HG03442 (cell line): Measurements from ENCODE around the gene WAC.
"Not testable (repeated sequence)": the region's sequence is repeated elsewhere in the genome, so short reads cannot be mapped to it uniquely, and the experiment has no call there.

Experiments
- ATAC-seq: cut with Tn5 transposase; IDR thresholded peaks from one replicate; pipeline ENCODE4 v1.9.1; 2021; ENCODE audit warnings: mild to moderate bottlenecking, moderate library complexity; ENCODE audit not compliant: unreplicated experiment

WAC gene

DNA sequence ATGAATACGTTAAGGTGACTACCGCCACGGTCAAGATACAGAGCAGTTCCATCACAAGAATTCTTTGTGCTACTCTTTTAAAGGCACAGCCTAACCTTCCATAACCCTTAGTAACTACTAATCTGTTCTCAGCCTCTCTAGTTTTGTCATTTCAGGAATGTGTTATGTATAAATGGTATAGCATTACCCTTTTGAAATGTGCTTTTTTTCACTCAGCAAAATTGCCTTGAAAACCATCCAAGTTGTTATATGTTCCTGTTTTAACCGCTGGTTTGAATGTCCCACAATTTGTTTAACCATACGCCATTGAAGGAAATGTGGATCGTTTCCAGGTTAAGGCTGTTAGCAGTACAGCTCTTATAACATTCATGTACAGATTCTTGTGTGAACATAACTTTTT, 32.0 kb downstream of the WAC start:
- no peak for ATAC-seq

GRCh38 chr10:28566458-28567015, 33.6 kb downstream of the WAC start:
- ATAC-seq = no peak

GRCh38 chr10:28569506-28570159, 36.7 kb downstream of the WAC start:
- ATAC-seq = no peak

DNA sequence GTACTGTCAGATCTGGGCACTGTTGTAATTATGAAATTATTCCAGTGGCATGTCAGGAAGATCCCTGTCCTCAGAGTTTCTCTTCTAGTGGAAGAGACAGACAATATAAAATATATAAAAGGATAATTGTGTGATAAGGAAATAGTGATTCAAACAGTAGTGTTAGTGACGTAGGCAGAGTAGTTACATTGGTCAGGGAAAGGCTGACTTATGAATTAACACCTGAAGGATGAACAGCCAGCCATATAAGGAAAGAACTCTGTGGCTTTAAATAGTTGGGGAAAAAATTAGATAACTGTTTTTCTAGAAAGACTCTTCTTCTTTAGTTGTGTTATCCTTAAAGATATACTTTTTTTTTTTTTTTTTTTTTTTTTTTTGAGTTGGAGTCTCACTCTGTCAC, 37.7 kb downstream of the WAC start:
- ATAC-seq = no peak

GRCh38 chr10:28571265-28571664, 38.3 kb downstream of the WAC start:
- no peak for ATAC-seq

DNA sequence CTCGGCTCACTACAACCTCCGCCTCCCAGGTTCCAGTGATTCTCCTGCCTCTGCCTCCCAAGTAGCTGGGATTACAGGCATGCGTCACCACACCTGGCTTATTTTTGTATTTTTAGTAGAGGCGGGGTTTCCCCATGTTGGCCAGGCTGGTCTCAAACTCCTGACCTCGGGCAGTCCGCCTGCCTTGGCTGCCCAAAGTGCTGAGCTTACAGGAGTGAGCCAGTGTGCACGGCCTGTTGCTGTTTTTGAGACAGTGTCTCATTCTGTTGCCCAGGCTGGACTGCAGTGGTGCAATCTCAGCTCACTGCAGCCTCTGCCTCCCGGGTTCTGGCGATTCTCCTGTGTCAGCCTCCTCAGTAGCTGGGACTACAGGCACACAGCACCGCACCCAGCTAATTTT, 41.3 kb downstream of the WAC start:
- not testable (repeated sequence) for ATAC-seq

DNA sequence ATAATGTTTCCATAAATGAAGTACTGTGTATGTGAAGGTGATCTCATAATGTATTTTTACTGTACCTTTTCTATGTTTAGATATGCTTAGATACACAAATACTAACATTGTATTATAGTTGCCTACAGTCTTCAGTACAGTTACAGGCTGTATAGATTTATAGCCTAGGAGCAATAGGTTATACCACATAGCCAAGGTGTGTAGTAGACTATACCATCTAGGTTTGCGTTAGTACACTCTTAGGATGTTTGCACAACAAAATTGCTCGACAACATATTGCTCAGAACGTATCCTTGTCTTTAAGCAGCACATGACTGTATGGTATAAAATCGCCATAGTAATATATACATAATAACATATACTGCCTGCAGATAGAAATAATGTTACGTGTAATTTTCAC, 42.9 kb downstream of the WAC start:
- no peak for ATAC-seq

DNA sequence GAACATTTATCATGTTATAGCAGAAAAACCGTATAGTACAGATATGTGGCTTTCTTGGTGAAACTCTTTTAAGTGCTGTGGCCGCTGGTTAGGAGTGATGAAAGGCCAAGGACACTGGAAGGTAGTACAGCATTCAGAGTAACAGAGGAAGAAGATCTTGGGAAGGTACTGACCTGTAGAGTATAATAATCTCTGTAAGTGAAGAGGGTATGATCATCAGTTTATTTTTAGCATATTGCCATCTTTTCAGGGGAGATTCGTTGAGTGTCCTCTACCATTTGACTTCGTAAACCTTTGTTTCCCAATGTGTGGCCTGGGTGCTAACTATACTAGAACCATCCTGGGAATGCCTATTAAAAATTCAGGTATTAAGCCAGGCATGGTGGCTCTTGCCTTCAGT, 44.6 kb downstream of the WAC start:
- ATAC-seq = no peak

DNA sequence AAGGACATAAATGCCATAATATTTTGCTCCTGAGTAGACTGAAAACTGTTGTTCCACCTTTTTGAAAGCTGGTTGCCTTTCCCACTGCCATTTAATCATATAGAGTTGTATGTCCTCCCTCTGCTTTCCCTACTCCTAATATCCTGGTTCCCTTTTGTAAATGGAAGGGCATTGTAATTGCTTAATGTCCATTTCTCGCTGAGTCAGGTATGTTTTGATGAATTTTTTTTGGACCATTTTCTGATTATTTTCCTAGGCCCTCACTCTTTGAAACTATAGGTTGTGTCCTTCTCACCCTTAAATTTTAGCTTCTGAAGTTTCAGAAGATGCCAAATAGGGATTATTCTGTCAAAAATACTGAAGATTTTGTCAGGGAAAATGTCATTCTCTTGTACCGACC, 45.5 kb downstream of the WAC start:
- ATAC-seq = no peak

- ATAC-seq = no peak
Observed at GRCh38 chr10:28580825-28581224, 47.9 kb downstream of the WAC start.

- no peak for ATAC-seq
Observed at GRCh38 chr10:28581916-28582315, 49.0 kb downstream of the WAC start.

- no peak for ATAC-seq
Observed at GRCh38 chr10:28585076-28585475, 52.2 kb downstream of the WAC start.

- no peak for ATAC-seq
Observed at GRCh38 chr10:28586176-28586575, 53.3 kb downstream of the WAC start.

DNA sequence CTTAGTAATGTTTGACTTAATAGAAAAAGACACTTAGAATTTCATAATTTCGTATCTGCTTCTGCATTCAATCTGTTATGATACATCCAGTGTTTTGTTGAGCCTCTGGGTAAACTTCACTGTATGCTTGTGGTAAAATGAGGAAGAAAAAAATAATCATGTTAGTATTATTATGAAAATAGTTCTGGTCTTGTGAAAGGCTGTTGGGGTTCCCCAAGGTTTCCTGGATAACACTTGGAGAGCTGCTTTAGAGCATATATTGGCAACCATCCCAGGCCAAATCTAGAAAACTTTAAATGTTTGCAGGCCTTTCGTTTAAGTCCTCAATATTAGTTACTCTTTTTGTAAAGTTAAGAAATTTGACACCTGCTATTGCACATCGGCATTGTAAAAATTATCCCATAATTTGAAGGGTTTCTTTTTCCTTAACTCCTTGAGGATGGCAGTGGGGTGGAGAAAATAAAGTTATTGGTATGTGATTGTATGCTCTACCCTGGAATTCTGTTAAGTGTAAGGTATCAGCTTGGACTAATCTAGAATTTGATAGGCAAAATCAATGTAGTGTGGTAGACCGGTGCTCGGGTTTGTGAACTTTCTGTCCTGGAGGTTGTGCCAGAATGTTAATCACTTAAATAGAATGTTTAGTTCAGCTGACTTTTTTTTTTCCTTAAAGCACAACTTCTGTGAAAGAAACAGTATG, 54.5 kb downstream of the WAC start:
- ATAC-seq = no peak

DNA sequence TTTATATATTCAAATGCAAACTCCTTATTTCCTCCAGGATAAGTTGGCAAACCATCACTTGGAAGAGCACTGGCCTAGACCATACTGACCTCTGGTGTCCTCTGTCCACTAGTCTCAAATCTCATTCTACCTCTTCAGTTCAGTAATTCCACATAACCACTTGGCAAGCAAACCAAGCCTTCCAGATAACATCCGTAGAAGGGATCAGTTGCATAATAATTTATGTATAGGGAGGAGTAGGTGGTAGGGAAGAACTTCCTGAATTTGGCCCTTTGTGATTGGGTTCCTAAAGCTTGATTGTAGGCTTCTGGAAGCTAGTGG, 55.0 kb downstream of the WAC start:
- no peak for ATAC-seq

GRCh38 chr10:28592953-28593352, 60.0 kb downstream of the WAC start:
- no peak for ATAC-seq

GRCh38 chr10:28593811-28594210, 60.9 kb downstream of the WAC start:
- ATAC-seq = no peak

DNA sequence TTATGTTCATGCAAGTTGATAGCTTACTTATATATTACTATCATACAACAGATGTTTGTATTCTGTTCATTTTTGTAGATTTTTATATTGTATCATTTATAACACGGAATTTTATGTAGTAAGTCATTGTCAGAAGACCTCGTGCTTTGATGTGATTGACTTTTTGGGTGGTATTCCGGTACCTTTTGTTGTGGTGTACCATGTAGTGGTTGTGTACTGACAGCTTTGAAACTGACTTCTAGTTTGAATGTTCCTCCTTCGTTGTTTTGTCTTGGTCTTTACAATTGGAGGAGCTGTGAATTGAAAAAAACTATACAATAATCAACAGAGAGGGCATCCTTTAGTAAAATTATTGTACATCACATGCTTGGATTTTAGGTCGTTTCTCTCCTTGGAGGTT, 61.5 kb downstream of the WAC start:
- ATAC-seq = no peak

- no peak for ATAC-seq
Observed at GRCh38 chr10:28595613-28596012, 62.7 kb downstream of the WAC start.

DNA sequence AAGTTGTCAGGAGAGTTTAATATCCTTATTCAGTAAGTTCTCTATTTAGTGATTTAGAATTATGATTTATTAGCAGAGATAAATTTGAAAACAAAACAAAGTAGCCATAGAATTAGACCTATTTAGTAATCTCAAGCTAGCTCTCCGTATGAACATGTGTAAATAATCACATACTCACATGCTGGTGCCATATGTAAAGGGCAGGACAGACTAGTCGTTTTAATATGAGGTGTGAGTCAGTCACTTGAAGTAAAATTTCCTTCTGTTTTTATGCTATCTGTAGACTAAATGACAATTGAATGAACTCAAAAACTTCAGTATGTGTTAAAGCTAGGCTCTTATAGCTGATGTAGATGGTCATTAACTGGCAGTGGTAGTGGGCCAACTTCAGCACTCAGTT, 67.1 kb downstream of the WAC start:
- ATAC-seq = no peak

DNA sequence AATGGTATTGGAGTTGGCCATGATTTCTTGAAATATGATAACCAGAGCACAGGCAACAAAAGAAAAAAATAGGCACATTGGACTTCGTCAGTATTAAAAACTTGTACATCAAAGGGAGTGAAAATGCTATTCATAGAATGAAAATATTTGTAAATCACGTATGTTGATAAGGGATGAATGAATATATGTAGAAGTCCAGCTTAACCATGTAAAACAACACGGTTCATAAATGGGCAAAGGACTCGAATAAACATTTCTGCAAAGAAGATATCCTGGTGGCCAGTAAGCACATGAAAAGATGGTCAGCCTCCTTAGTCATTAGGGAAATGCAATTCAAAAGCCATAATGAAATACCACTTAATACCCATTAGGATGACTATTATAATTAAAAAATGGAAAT, 68.1 kb downstream of the WAC start:
- no peak for ATAC-seq
